ENCODE data around the gene MDH2.
"Not testable (repeated sequence)": the region's sequence is repeated elsewhere in the genome, so short reads cannot be mapped to it uniquely, and the experiment has no call there.

Gene MDH2

GRCh38 chr7:76009672-76010600, 38.0 kb upstream of the MDH2 start:
- H3K4me3 ChIP-seq (ENCODE audit: low read depth, low read length) = no peak overlapping the region
- DNase-seq (ENCODE audit: low read depth) = no peak
- TF ChIP-seq CTCF (IDR thresholded peaks at IDR 0.05; ENCODE audit: low read depth, low read length, missing control alignments) = no peak

- no peak for TF ChIP-seq CTCF (IDR thresholded peaks at IDR 0.05; ENCODE audit: low read depth, low read length, missing control alignments)
- no peak for DNase-seq (ENCODE audit: low read depth)
- H3K4me3 ChIP-seq (ENCODE audit: low read depth, low read length) = no peak overlapping the region
Measured at GRCh38 chr7:76011442-76011861, 36.5 kb upstream of the MDH2 start.

GRCh38 chr7:76016191-76016947, 31.5 kb upstream of the MDH2 start:
- DNase-seq (ENCODE audit: low read depth) = no peak

GRCh38 chr7:76018520-76018919, 29.4 kb upstream of the MDH2 start:
- DNase-seq (ENCODE audit: low read depth); H3K4me3 ChIP-seq (ENCODE audit: low read depth, low read length): not testable (repeated sequence)

More at GRCh38 chr7:76016191-76016947, 31.5 kb upstream of the MDH2 start:
- no peak overlapping the region for H3K4me3 ChIP-seq (ENCODE audit: low read depth, low read length)
- no peak for TF ChIP-seq CTCF (IDR thresholded peaks at IDR 0.05; ENCODE audit: low read depth, low read length, missing control alignments)

- H3K4me3 ChIP-seq (ENCODE audit: low read depth, low read length) = no peak overlapping the region
- DNase-seq (ENCODE audit: low read depth) = peak; percentile 25
- peak; percentile 91 for TF ChIP-seq CTCF (IDR thresholded peaks at IDR 0.05; ENCODE audit: low read depth, low read length, missing control alignments)
Measured at GRCh38 chr7:76020031-76020714, 27.7 kb upstream of the MDH2 start.

GRCh38 chr7:76022026-76022780, 25.7 kb upstream of the MDH2 start:
- no peak overlapping the region for H3K4me3 ChIP-seq (ENCODE audit: low read depth, low read length)
- DNase-seq (ENCODE audit: low read depth) = no peak
- no peak for TF ChIP-seq CTCF (IDR thresholded peaks at IDR 0.05; ENCODE audit: low read depth, low read length, missing control alignments)

All from GM12864 (cell line).